HepG2 (cell line): ENCODE data around the gene RASSF10. TPM values are rescaled to one million over a fixed set of nuclear protein-coding genes. Genes with fewer than 3 reads are reported as not detected.

ENCODE experiments used
- ATF1 ChIP-seq: IDR thresholded peaks from 2 replicates; pipeline ENCODE4 v1.6.1; 2016; ENCODE audit warnings: mild to moderate bottlenecking, control low read depth
- ATF4 ChIP-seq, 2 experiments: fragments of 450-650 bp in 1 of 2; sonication (generic) in 1 of 2; formaldehyde crosslinking; IDR thresholded peaks; 2 replicates each; pipeline versions ENCODE4 v1.5.0 to v1.8.0; 2020 to 2022; ENCODE audit warnings: mild to moderate bottlenecking in 1 of 2, missing genetic modification reagents in 1 of 2
- BRD4 ChIP-seq: sonication (generic); formaldehyde crosslinking; IDR thresholded peaks from 2 replicates; pipeline ENCODE4 v1.4.0; 2020; ENCODE audit warnings: missing genetic modification reagents
- FOXO4 ChIP-seq: sonication (generic); formaldehyde crosslinking; conservative IDR thresholded peaks from 2 replicates; pipeline ENCODE4 v1.8.1; 2023; ENCODE audit warnings: missing genetic modification reagents
- HNRNPLL ChIP-seq: fragments of 200-400 bp; formaldehyde crosslinking; IDR thresholded peaks from 2 replicates; pipeline ENCODE4 v1.6.1; 2017; ENCODE audit warnings: mild to moderate bottlenecking, low read depth, low read length; ENCODE audit not compliant: poor library complexity, severe bottlenecking
- NFATC3 ChIP-seq: sonication (generic); formaldehyde crosslinking; IDR thresholded peaks from 2 replicates; pipeline ENCODE4 v1.5.1; 2020; ENCODE audit warnings: mild to moderate bottlenecking, missing genetic modification reagents
- NFE2L1 ChIP-seq: sonication (generic); formaldehyde crosslinking; IDR thresholded peaks from 2 replicates; pipeline ENCODE4 v1.4.0; 2020; ENCODE audit warnings: missing genetic modification reagents, mild to moderate bottlenecking, borderline replicate concordance
- XRCC5 ChIP-seq: fragments of 200-400 bp; formaldehyde crosslinking; optimal IDR thresholded peaks from 2 replicates; pipeline ENCODE3; 2017; ENCODE audit warnings: mild to moderate bottlenecking, low read length
- ZBTB38 ChIP-seq: sonication (generic); formaldehyde crosslinking; IDR thresholded peaks from 2 replicates; pipeline ENCODE4 v1.5.1; 2020; ENCODE audit warnings: mild to moderate bottlenecking, missing genetic modification reagents
- ZFP91 ChIP-seq: sonication (generic); formaldehyde crosslinking; IDR thresholded peaks from 2 replicates; pipeline ENCODE4 v1.9.0; 2022; ENCODE audit warnings: missing genetic modification reagents, mild to moderate bottlenecking, borderline replicate concordance
- ZMYM2 ChIP-seq: sonication (generic); formaldehyde crosslinking; IDR thresholded peaks from 2 replicates; pipeline ENCODE4 v1.8.0; 2022; ENCODE audit warnings: mild to moderate bottlenecking, missing genetic modification reagents
- ZNF605 ChIP-seq: sonication (generic); formaldehyde crosslinking; IDR thresholded peaks from 2 replicates; pipeline ENCODE4 v1.8.0; 2022; ENCODE audit warnings: mild to moderate bottlenecking, missing genetic modification reagents
- ZNF703 ChIP-seq: sonication (generic); formaldehyde crosslinking; IDR thresholded peaks from 2 replicates; pipeline ENCODE4 v1.5.1; 2020; ENCODE audit warnings: missing genetic modification reagents, mild to moderate bottlenecking, moderate library complexity, borderline replicate concordance
- ZNF720 ChIP-seq: sonication (generic); formaldehyde crosslinking; IDR thresholded peaks from 2 replicates; pipeline ENCODE4 v1.4.0; 2020; ENCODE audit warnings: missing genetic modification reagents
- polyA plus RNA-seq, 8 experiments: library from polyadenylated mRNA; depleted of rRNA in 3 of 8; stranded (reverse) in 7 of 8; unstranded in 1 of 8; fragments of >200 nt; fragmentation: Illumina TruSeq in 4 of 8; extraction: Trizol in 4 of 8; gene quantifications; 2 replicates each; pipeline versions ENCODE4 v1.2.1 to v1.2.3, GENCODE V29; 2011 to 2016; ENCODE audit warnings: low read depth in 4 of 8, missing spikeins in 1 of 8, mixed read lengths in 1 of 8; ENCODE audit not compliant: insufficient read depth in 1 of 8
- total RNA-seq, 5 experiments: library from RNA; depleted of rRNA; stranded (reverse); fragments of >200 nt; fragmentation: Illumina TruSeq; extraction: Trizol; gene quantifications; 2 replicates each; pipeline ENCODE4 v1.2.3, GENCODE V29; 2016; ENCODE audit warnings: low read depth in 1 of 5
- TF ChIP-seq, protein P1 (sequence below): sonication (generic); formaldehyde crosslinking; IDR thresholded peaks from one replicate; pipeline ENCODE4 v1.5.1; 2020; ENCODE audit warnings: mild to moderate bottlenecking, missing genetic modification reagents; ENCODE audit errors: not compliant biosample characterization
- TF ChIP-seq, protein P2 (sequence below): sonication (generic); formaldehyde crosslinking; IDR thresholded peaks from 2 replicates; pipeline ENCODE4 v1.4.0; 2020; ENCODE audit warnings: missing genetic modification reagents

The RASSF10 gene
- total and polyA plus RNA-seq, 2 of the 13 experiments (the other 11 are each of a cell fraction or from before 2014, with no cell fraction given): not detected

GRCh38 chr11:13008625-13009475, at the start of gene RASSF10 (continued):
- TF ChIP-seq, protein P1, sequence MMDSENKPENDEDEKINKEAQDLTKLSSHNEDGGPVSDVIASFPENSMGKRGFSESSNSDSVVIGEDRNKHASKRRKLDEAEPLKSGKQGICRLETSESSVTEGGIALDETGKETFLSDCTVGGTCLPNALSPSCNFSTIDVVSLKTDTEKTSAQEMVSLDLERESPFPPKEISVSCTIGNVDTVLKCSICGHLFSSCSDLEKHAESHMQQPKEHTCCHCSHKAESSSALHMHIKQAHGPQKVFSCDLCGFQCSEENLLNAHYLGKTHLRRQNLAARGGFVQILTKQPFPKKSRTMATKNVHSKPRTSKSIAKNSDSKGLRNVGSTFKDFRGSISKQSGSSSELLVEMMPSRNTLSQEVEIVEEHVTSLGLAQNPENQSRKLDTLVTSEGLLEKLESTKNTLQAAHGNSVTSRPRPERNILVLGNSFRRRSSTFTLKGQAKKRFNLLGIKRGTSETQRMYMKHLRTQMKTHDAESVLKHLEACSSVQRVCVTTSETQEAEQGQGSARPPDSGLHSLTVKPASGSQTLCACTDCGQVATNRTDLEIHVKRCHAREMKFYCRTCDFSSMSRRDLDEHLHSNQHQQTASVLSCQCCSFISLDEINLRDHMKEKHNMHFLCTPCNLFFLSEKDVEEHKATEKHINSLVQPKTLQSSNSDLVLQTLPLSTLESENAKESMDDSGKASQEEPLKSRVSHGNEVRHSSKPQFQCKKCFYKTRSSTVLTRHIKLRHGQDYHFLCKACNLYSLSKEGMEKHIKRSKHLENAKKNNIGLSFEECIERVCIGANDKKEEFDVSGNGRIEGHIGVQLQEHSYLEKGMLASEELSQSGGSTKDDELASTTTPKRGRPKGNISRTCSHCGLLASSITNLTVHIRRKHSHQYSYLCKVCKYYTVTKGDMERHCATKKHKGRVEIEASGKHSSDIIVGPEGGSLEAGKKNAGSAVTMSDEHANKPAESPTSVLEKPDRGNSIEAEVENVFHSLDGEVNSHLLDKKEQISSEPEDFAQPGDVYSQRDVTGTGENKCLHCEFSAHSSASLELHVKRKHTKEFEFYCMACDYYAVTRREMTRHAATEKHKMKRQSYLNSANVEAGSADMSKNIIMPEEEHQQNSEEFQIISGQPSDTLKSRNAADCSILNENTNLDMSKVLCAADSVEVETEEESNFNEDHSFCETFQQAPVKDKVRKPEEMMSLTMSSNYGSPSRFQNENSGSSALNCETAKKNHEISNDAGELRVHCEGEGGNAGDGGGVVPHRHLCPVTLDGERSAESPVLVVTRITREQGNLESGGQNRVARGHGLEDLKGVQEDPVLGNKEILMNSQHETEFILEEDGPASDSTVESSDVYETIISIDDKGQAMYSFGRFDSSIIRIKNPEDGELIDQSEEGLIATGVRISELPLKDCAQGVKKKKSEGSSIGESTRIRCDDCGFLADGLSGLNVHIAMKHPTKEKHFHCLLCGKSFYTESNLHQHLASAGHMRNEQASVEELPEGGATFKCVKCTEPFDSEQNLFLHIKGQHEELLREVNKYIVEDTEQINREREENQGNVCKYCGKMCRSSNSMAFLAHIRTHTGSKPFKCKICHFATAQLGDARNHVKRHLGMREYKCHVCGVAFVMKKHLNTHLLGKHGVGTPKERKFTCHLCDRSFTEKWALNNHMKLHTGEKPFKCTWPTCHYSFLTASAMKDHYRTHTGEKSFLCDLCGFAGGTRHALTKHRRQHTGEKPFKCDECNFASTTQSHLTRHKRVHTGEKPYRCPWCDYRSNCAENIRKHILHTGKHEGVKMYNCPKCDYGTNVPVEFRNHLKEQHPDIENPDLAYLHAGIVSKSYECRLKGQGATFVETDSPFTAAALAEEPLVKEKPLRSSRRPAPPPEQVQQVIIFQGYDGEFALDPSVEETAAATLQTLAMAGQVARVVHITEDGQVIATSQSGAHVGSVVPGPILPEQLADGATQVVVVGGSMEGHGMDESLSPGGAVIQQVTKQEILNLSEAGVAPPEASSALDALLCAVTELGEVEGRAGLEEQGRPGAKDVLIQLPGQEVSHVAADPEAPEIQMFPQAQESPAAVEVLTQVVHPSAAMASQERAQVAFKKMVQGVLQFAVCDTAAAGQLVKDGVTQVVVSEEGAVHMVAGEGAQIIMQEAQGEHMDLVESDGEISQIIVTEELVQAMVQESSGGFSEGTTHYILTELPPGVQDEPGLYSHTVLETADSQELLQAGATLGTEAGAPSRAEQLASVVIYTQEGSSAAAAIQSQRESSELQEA (CRISPR knock-in tag): no peak
- TF ChIP-seq ZNF605 (CRISPR knock-in tag) (no peak), ZFP91 (CRISPR knock-in tag) (peak; percentile 35; the same call in 1 of the 2 replicates), ZNF720 (CRISPR knock-in tag) (no peak), NFE2L1 (CRISPR knock-in tag) (no peak), ATF4 (CRISPR knock-in tag; IDR thresholded peaks at IDR 0.05) (no peak), NFATC3 (CRISPR knock-in tag) (no peak), ZNF703 (CRISPR knock-in tag) (no peak), HNRNPLL (peak; percentile 29), FOXO4 (CRISPR knock-in tag) (0 out of 2 replicates have a peak, but pooled peaks have one; percentile 61), ZBTB38 (CRISPR knock-in tag) (peak; percentile 54), ATF1 (CRISPR knock-in tag) (no peak), BRD4 (CRISPR knock-in tag) (0 out of 2 replicates have a peak, but pooled peaks have one; percentile 21), XRCC5 (no peak), ZMYM2 (no peak)
- TF ChIP-seq, protein P2, sequence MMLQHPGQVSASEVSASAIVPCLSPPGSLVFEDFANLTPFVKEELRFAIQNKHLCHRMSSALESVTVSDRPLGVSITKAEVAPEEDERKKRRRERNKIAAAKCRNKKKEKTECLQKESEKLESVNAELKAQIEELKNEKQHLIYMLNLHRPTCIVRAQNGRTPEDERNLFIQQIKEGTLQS: no peak
